HG02610 (cell line): ENCODE results near the gene ACTL8.

ENCODE experiments used
- ATAC-seq: cut with Tn5 transposase; IDR thresholded peaks from one replicate; pipeline ENCODE4 v1.9.1; 2021; ENCODE audit warnings: mild to moderate bottlenecking, moderate library complexity; ENCODE audit not compliant: unreplicated experiment

Gene ACTL8

GRCh38 chr1:17755120-17755519, at the start of gene ACTL8:
Gene ACTL8, plus strand, starts transcription at chr1:17755333. Its CDS starts 67,676 bp downstream, at chr1:17823009.
- no peak for ATAC-seq

GRCh38 chr1:17706445-17706844, 48.7 kb upstream of the ACTL8 start:
- no peak for ATAC-seq

DNA sequence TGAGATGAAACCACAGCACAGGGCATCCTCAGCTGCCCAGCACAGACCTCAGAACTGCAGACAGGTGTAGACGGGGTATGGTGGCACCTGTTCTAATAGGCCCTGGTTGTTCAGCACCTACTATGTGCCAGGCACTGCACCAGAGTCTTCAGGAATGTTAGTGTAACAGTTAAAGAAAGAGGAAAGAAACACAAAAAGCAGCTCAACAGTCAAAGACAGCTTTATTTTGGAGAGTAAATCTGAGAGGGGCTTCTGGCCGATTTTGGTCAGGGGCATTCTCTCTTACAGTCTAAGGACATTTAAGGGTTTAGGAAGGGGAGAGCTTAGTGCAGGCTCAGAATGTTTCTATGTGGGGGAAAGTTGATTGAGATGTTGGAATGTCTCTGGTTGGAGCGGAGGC, 45.2 kb upstream of the ACTL8 start:
- no peak for ATAC-seq

DNA sequence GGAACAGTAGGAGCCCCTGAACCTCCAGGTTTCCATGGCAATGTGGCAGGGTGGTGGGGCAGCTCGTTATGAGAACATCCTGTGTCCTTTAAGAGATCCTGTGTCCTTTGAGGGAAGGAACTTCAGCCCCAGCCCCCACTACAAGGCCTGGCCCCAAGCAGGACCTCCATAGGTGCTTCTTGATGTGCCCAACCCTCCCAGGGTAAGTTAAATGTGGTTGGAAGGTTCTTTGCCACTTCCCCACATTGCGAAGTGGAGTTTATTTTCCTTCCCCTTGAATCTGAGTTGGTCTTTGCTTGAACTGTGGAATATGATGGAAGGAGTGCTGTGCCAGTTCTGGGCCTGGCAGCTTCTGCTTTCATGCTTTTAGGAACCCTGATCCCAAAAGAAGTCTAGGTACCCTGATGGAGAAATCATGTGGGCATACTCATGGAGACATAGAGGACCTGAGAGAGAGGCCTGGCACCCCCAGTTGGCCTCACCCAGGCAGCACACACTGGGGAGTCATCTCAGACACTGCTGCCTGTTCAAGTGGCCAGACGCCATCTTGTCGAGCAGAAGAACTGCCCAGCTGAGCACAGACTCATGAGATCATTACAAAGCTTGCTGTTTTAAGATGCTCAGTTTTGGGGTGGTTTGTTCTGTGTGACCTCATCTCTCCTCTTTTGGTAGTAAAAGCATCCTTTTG, 44.1 kb upstream of the ACTL8 start:
- no peak for ATAC-seq

- ATAC-seq = no peak
These were observed 43.6 kb upstream of the ACTL8 start for GRCh38 chr1:17711577-17711910.

DNA sequence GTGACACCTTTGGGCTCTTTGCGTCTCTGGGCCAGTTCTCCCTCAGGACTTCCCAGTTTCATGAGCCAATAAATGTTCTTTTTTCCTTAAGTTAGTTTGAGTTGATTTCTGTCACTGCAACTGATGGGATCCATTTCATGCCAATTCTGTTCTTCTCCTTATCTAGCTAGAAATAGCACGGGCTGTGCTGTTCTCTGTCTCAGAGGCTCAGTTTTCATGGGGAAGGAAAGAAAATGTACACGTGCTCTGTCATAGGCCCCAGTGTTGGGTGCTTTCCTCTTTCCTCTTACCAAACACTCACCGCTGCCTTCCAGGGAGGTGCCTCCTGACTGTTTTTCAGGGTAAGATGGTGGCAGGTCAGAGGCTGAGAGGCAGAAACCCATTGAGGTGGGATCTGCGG, 43.2 kb upstream of the ACTL8 start:
- no peak for ATAC-seq

- no peak for ATAC-seq
These were observed 41.1 kb upstream of the ACTL8 start for GRCh38 chr1:17713993-17714392.

GRCh38 chr1:17717594-17718535, 37.3 kb upstream of the ACTL8 start:
- ATAC-seq = no peak

- ATAC-seq = no peak
These were observed 35.3 kb upstream of the ACTL8 start for GRCh38 chr1:17719874-17720273.

DNA sequence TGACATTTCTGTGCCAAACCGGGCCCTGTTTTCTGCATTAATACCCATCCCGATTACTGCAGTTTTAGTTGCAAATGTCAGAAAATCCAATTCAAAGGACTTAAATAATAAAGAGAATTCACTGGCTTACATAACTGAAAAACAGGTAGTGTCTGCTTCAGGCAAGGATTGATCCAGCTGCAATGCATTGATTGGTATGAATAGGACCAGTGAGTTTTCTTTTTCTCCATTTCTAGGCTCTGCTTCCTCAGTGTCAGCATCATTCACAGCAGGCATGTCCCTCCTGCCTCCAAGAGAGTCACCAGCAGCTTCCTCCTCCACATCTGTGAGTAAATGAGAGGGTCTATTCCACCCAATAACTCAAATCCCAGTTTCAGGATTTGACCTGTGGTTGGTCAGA, 33.7 kb upstream of the ACTL8 start:
- ATAC-seq = no peak

DNA sequence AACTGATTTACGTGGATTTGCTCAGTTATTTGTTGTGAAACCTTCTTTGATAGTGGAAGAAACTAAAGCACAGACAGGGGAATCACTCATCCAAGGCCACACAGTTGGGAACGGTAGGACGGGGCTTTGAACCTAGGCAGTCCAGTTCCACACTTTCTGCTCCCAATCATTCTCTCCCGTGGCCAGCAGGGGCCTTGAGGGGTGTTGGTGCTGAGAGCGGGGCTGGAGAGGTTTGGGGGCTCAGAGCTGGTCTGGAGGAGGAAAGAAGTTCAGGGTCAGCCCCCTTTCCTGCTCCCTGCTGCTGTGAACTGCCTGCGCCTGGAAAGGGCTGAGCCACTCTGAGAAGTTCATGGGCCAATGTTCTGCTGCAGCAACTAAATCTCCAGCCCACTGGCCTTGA, 31.4 kb upstream of the ACTL8 start:
- ATAC-seq = no peak

- ATAC-seq = no peak
These were observed 31.0 kb upstream of the ACTL8 start for GRCh38 chr1:17724150-17724549.

DNA sequence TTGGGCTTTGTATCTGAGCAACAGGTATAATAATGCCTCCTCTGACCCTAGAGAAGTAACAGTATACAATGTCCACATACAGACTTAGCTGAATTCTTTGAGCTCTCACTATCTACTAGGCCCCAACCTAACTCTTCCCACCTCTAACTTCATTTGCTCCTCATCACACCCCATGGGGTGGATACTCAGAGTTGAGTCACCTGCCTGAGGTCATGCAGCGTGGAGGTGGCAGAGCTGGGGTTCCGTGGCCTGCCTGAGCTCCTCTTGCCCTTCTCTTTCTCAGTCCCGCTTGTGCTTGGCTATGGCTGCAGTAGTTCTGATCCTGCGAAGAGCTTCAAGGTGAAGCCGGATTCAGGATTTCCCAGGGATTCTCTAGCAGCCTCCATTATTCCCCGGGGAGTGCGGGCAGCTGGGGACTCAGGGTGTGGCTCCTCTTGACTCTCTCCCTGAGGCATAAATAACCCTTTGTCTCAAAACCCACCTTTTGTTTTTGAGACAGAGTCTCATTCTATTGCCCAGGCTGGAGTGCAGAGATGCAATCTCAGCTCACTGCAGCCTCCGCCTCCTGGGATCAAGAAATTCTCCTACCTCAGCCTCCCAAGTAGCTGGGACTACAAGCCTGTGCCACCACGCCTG, 29.9 kb upstream of the ACTL8 start:
- ATAC-seq = no peak

- ATAC-seq = no peak
These were observed 29.1 kb upstream of the ACTL8 start for GRCh38 chr1:17725811-17726582.

DNA sequence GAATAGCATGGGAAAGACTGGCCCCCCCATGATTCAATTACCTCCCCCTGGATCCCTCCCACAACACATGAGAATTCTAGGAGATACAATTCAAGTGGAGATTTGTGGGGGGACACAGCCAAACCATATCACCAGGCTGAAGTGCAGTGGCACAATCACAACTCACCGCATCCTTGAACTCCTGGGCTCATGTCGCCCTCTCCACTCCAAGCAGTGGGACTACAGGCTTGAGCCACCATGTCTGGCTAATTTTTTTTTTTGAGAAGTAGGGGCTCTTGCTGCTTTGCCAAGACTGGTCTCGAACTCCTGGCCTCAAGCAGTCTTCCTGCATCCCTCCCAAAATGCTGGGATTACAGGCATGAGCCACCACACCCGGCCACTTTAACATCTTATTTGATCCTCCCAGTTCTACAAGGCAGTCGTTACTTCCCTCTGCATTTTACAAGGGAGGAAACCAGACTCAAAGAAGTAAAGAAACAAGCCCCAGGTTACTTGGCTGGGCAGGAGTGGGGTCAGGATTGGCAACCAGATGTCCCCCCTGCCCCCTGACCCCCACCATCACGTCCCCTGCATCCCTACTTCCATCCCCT, 26.9 kb upstream of the ACTL8 start:
- no peak for ATAC-seq

- no peak for ATAC-seq
These were observed 25.9 kb upstream of the ACTL8 start for GRCh38 chr1:17729248-17729647.

DNA sequence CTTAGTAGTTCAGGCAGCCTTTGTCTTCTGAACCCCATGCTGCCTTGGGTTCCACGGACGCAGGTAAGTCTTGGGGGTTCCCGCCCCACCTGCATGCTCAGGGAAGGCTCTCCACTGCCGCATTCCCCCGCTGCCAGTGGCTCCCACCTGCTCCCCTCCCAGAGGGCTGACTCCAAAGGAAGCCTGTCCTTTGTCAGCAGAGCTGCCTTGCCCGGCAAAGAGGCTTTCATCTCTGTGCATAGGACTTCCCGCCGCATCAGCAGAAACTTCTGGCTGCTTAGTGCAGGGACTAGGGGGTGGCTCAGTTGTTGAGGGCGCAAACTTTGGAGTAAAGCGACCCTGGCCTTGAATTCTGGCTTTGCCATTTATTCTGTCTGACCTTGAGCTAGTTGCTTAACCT, 25.2 kb upstream of the ACTL8 start:
- no peak for ATAC-seq

- no peak for ATAC-seq
These were observed 23.7 kb upstream of the ACTL8 start for GRCh38 chr1:17731460-17731859.

- ATAC-seq = no peak
These were observed 22.7 kb upstream of the ACTL8 start for GRCh38 chr1:17732475-17732874.

DNA sequence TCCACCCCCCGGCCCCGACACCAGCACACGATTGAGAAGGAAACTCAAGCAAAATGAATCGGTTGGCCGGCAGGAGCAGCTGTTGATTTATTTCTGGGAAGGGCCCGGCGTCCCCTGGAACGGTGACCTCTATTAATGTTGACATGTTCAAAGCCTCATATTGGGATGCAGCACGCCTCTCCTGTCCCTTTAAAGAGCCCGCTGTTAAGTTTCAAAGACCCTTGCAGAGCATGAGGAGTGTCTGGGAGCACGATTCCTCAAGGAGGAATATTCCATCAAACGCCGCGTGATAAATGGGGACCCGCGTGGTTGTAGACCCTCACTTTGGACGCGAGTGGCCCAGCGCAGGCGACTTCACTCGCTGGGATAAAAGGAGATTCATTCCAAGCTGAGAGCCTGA, 21.5 kb upstream of the ACTL8 start:
- no peak for ATAC-seq

- no peak for ATAC-seq
These were observed 20.5 kb upstream of the ACTL8 start for GRCh38 chr1:17734609-17735008.
